ENCODE measurements around the gene LRRC1.

- TF ChIP-seq CTCF (IDR thresholded peaks at IDR 0.05; ENCODE audit: insufficient read depth, low read depth, low read length): no peak
- TF ChIP-seq EZH2 (IDR thresholded peaks at IDR 0.05; ENCODE audit: insufficient read depth, low read length): no peak
These were observed at the start of gene LRRC1 for GRCh38 chr6:53794720-53795339.

Measured in astrocyte (in vitro differentiated cells and primary cell).